HG02610 (cell line): ENCODE results near the gene GCSAM.
"Not testable (repeated sequence)": the region's sequence is repeated elsewhere in the genome, so short reads cannot be mapped to it uniquely, and the experiment has no call there.

Experiments used
- ATAC-seq: cut with Tn5 transposase; IDR thresholded peaks from one replicate; pipeline ENCODE4 v1.9.1; 2021; ENCODE audit warnings: mild to moderate bottlenecking, moderate library complexity; ENCODE audit not compliant: unreplicated experiment

The GCSAM gene

DNA sequence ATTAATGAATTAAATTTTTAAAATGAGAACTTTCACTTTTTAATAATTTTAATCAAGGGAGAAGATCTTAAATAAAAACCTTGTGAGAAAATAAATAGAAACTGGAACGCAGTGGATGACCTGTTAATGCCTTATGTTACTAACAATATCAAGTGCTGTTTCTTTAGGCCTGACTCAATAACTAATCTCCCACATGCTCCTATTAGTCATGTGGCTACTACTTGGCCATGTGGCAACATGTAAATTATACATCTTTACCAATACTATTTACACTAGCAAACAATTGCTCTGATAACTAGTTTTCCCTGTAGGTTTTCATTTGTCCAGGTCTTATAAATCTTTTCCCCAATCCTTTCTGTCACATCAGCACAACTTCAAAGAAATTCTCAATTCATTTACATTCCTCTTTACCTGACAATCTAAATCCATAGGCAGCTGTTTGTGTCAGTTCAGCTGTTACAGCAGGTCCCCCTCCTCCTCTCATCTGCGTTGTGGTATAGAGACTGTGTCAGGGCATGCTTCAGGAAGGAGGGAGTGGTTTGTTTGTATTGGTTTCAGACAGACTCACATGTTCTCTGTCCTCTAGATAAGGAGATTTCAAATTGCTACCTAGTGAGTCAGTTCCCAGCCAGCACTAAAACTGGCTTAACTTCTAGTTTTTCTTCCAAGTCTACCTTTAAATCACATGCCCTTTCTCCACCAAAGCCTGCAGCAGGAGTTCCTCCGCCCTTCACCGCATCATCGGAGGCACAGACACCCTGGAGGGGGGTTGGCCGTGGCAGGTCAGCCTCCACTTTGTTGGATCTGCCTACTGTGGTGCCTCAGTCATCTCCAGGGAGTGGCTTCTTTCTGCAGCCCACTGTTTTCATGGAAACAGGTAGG is 58.2 kb downstream of the GCSAM start:
- peak; percentile 93 for ATAC-seq

DNA sequence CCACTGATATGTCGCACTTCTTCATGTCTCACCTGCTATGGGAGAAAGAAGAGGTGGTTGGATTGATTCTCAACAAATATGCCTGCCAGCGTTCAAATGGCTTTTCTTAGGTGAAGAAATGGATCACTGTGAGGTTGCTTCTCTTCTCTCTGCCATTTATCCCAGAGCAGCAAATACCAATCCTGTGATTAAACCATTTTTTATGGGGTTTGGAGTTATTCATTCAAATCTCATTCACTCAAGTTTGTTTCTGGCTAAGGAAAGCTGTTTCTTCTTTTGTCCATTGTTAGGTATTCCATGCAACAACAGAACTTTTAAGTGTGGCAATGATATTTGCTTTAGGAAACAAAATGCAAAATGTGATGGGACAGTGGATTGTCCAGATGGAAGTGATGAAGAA is 59.0 kb downstream of the GCSAM start:
- no peak for ATAC-seq

DNA sequence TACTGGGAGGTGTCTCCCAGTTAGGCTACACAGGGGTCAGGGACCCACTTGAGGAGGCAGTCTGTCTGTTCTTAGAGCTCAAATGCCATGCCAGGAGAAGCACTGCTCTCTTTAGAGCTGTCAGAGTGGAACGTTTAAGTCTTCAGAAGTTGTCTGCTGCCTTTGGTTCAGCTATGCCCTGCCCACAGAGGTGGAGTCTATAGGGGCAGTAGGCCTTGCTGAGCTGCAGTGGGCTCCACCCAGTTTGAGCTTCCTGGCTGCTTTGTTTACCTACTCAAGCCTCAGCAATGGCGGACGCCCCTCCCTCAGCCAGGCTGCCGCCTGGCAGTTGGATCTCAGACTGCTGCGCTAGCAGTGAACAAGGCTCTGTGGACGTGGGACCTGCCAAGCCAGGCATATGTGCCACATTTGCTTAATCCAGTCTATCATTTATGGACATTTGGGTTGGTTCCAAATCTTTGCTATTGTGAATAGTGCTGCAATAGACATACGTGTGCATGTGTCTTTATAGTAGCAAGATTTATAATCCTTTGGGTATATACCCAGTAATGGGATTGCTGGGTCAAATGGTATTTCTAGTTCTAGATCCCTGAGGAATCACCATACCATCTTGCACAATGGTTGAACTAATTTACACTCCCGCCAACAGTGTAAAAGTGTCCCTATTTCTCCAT is 60.5 kb downstream of the GCSAM start:
- ATAC-seq: not testable (repeated sequence)
